ENCODE data around the gene FBXO21. TPM values are rescaled to one million over a fixed set of nuclear protein-coding genes. Genes with fewer than 3 reads are reported as not detected.

The FBXO21 gene
- total and polyA plus RNA-seq, 4 donors: 9.7 to 111 (median 29.4) TPM

DNA sequence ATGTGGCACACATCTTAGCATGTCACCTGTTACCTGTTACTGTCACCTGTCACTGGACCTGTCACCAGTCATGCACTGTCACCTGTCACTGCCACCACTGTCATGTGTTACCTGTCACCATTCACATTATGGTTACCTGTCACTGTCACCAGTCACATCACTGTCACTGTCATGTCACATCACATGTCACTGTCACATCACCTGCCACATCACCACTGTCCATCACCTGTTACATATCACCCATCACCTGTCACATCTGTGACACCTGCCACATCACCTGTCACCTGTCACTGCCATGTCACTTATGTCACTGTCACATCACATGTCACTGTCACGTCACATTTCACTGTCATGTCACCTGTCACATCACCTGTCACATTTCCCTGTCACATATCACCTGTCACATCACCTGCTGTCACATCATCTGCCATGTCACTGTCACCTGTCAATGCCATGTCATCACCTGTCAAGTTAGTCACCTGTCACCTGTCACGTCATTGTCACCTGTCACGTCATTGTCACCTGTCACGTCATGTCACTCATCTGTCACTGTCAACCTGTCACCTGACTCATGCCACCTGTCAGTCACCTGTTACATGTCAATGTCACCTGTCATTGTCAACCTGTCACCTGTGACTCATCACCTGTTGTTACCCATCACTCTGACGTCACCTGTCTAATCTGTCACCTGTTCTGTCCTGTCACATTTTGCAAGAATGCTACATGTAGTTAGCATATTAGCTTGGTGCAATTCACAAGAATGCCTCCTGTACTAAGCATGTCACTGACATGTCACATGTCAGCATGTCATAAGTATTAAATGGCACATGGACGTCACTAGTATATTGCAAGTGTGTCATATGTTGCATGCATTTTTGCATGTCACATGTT lies 62.1 kb downstream of the FBXO21 start:
- no peak overlapping the region for H3K27ac ChIP-seq (ENCODE audit: low read depth in 1 of 2, low read length in 1 of 2)
- peaks cover 0 to 2% (median 0%) of the 10 kb centered on the region in 3 donors for H3K27me3 ChIP-seq (ENCODE audit: control insufficient read depth in 3 of 3, insufficient read depth in 3 of 3, low read length in 2 of 3)
- H3K4me1 ChIP-seq (ENCODE audit: control insufficient read depth in 5 of 5, insufficient read depth in 5 of 5, low read length in 5 of 5): no peaks in the 10 kb centered on the region
- no peak overlapping the region for H3K4me3 ChIP-seq
- TF ChIP-seq, protein P1, sequence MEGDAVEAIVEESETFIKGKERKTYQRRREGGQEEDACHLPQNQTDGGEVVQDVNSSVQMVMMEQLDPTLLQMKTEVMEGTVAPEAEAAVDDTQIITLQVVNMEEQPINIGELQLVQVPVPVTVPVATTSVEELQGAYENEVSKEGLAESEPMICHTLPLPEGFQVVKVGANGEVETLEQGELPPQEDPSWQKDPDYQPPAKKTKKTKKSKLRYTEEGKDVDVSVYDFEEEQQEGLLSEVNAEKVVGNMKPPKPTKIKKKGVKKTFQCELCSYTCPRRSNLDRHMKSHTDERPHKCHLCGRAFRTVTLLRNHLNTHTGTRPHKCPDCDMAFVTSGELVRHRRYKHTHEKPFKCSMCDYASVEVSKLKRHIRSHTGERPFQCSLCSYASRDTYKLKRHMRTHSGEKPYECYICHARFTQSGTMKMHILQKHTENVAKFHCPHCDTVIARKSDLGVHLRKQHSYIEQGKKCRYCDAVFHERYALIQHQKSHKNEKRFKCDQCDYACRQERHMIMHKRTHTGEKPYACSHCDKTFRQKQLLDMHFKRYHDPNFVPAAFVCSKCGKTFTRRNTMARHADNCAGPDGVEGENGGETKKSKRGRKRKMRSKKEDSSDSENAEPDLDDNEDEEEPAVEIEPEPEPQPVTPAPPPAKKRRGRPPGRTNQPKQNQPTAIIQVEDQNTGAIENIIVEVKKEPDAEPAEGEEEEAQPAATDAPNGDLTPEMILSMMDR (IDR thresholded peaks at IDR 0.05; ENCODE audit: control extremely low read depth, extremely low read depth): no peak
- no peak for ATAC-seq (ENCODE audit: insufficient read depth, low FRiP score)
- peak in 2 of 3 donors; percentile 44 to 45 for DNase-seq
- H3K9ac ChIP-seq (ENCODE audit: insufficient read depth in 1 of 2, low read length in 2 of 2): no peak overlapping the region
- WGBS, 2 donors: 94 to 96% methylated on average over 6 of the region's 6 CpGs
- peaks cover 0 to 4% (median under 1%) of the 10 kb centered on the region in 4 donors for H3K9me3 ChIP-seq (ENCODE audit: control insufficient read depth in 4 of 4, insufficient read depth in 3 of 4, low read length in 3 of 4)
- H3K36me3 ChIP-seq (ENCODE audit: control insufficient read depth in 4 of 4, insufficient read depth in 4 of 4, low read length in 4 of 4): no peaks in the 10 kb centered on the region

DNA sequence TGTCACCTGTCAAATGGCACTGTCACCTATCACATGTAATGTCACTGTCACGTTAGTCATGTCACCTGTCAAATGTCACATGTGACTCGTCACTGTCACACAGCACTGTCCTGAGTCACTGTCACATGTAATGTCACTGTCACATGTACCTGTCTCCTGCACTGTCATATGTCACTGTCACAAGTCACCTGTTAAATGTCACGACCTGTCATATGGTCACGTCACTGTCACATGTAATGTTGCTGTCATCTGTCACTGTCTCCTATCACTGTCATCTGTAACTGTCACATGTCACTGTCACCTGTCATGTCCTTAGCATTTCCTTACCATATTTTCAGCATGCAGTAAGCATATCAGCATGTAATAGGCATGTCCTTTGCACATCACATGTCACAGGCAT lies 63.9 kb downstream of the FBXO21 start:
- Histone ChIP-seq H3K9ac (ENCODE audit: insufficient read depth in 1 of 2, low read length in 2 of 2) (no peak overlapping the region), H3K9me3 (ENCODE audit: control insufficient read depth in 4 of 4, insufficient read depth in 3 of 4, low read length in 3 of 4) (peaks cover 0 to 4% (median under 1%) of the 10 kb centered on the region in 4 donors), H3K27me3 (ENCODE audit: control insufficient read depth in 3 of 3, insufficient read depth in 3 of 3, low read length in 2 of 3) (peaks cover 0 to 2% (median 0%) of the 10 kb centered on the region in 3 donors), H3K4me3 (no peak overlapping the region), H3K36me3 (ENCODE audit: control insufficient read depth in 4 of 4, insufficient read depth in 4 of 4, low read length in 4 of 4) (no peaks in the 10 kb centered on the region), H3K4me1 (ENCODE audit: control insufficient read depth in 5 of 5, insufficient read depth in 5 of 5, low read length in 5 of 5) (peaks cover 0 to 5% (median 0%) of the 10 kb centered on the region in 5 donors), H3K27ac (ENCODE audit: low read depth in 1 of 2, low read length in 1 of 2) (no peak overlapping the region)
- 96 to 99% methylated on average over 4 of the region's 4 CpGs for WGBS, 2 donors
- TF ChIP-seq, protein P1 (IDR thresholded peaks at IDR 0.05; ENCODE audit: control extremely low read depth, extremely low read depth): no peak
- ATAC-seq (ENCODE audit: insufficient read depth, low FRiP score) (no peak), DNase-seq (no peak)

DNA sequence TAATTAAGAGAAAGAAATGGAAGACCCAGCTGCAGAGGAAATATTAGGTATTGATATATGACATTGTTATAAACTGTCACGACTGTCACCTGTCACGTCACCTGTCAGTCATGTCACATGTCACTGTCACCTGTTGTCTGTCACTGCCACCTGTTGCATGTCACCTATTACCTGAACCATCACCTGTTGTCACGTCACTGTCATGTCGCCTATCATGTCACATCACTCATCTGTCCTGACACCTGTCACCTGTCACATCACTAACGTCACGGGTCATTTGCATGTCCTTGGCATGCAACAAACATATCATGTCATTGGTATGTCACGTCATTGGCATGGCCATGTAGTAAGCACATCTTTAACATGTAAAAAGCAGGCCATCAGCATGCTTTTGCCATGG lies 64.5 kb downstream of the FBXO21 start:
- 92 to 93% methylated on average over 7 of the region's 7 CpGs for WGBS, 2 donors
- Histone ChIP-seq H3K4me1 (ENCODE audit: control insufficient read depth in 5 of 5, insufficient read depth in 5 of 5, low read length in 5 of 5) (peaks cover 0 to 5% (median 0%) of the 10 kb centered on the region in 5 donors), H3K27me3 (ENCODE audit: control insufficient read depth in 3 of 3, insufficient read depth in 3 of 3, low read length in 2 of 3) (peaks cover 0 to 2% (median 0%) of the 10 kb centered on the region in 3 donors), H3K4me3 (no peak overlapping the region), H3K9me3 (ENCODE audit: control insufficient read depth in 4 of 4, insufficient read depth in 3 of 4, low read length in 3 of 4) (peaks cover 0 to 4% (median under 1%) of the 10 kb centered on the region in 4 donors), H3K27ac (ENCODE audit: low read depth in 1 of 2, low read length in 1 of 2) (no peak overlapping the region), H3K36me3 (ENCODE audit: control insufficient read depth in 4 of 4, insufficient read depth in 4 of 4, low read length in 4 of 4) (no peaks in the 10 kb centered on the region), H3K9ac (ENCODE audit: insufficient read depth in 1 of 2, low read length in 2 of 2) (no peak overlapping the region)
- ATAC-seq (ENCODE audit: insufficient read depth, low FRiP score) (no peak), DNase-seq (peak in 1 of 3 donors; percentile 27)
- TF ChIP-seq, protein P1 (IDR thresholded peaks at IDR 0.05; ENCODE audit: control extremely low read depth, extremely low read depth): no peak

Data from lung (tissue), 12 donors.